ENCODE data around the gene SUSD1. TPM values are rescaled to one million over a fixed set of nuclear protein-coding genes. Genes with fewer than 3 reads are reported as not detected.

The SUSD1 gene
- total RNA-seq, 4 donors from 2014 or later, result 1.6 to 8.2 (median 4.4) TPM

- Histone ChIP-seq H3K27me3 (no peaks in the 10 kb centered on the region), H3K4me3 (no peak overlapping the region), H3K9me3 (no peaks in the 10 kb centered on the region), H3K4me1 (peaks cover 13% of the 10 kb centered on the region), H3K36me3 (no peaks in the 10 kb centered on the region), H3K27ac (no peak overlapping the region)
- TF ChIP-seq POLR2AphosphoS5 (IDR thresholded peaks at IDR 0.05) (no peak), POLR2A (IDR thresholded peaks at IDR 0.05) (no peak), EP300 (IDR thresholded peaks at IDR 0.05) (no peak), CTCF (IDR thresholded peaks at IDR 0.05) (no peak)
- DNase-seq (ENCODE audit: low spot score in 2 of 2), result no peak
- WGBS, result 78% methylated on average over 6 of the region's 6 CpGs
Measured at GRCh38 chr9:112007575-112008240, 167.4 kb downstream of the SUSD1 start.

- Histone ChIP-seq H3K27ac (no peak overlapping the region), H3K4me3 (no peak overlapping the region), H3K36me3 (no peaks in the 10 kb centered on the region), H3K27me3 (no peaks in the 10 kb centered on the region), H3K4me1 (peaks cover under 1% of the 10 kb centered on the region), H3K9me3 (no peaks in the 10 kb centered on the region)
- DNase-seq (ENCODE audit: low spot score in 2 of 2), result no peak
- no peak for TF ChIP-seq POLR2A (IDR thresholded peaks at IDR 0.05)
- TF ChIP-seq EP300 (IDR thresholded peaks at IDR 0.05), result no peak
- no peak for TF ChIP-seq CTCF (IDR thresholded peaks at IDR 0.05)
- TF ChIP-seq POLR2AphosphoS5 (IDR thresholded peaks at IDR 0.05), result no peak
- WGBS, result 85% methylated on average over 10 of the region's 11 CpGs
Measured at GRCh38 chr9:112006361-112007020, 168.6 kb downstream of the SUSD1 start.

- no peak overlapping the region for H3K27ac ChIP-seq
- no peaks in the 10 kb centered on the region for H3K36me3 ChIP-seq
- no peak overlapping the region for H3K4me3 ChIP-seq
- WGBS, result 82% methylated on average over 8 of the region's 8 CpGs
- no peaks in the 10 kb centered on the region for H3K9me3 ChIP-seq
- no peaks in the 10 kb centered on the region for H3K4me1 ChIP-seq
- no peaks in the 10 kb centered on the region for H3K27me3 ChIP-seq
- no peak for DNase-seq (ENCODE audit: low spot score in 2 of 2)
- TF ChIP-seq POLR2A (IDR thresholded peaks at IDR 0.05) (no peak), CTCF (IDR thresholded peaks at IDR 0.05) (no peak), POLR2AphosphoS5 (IDR thresholded peaks at IDR 0.05) (no peak), EP300 (IDR thresholded peaks at IDR 0.05) (no peak)
Measured at GRCh38 chr9:112005939-112006338, 169.2 kb downstream of the SUSD1 start.

GRCh38 chr9:112003538-112003937 is 171.6 kb downstream of the SUSD1 start:
- H3K4me3 ChIP-seq, result no peak overlapping the region
- no peaks in the 10 kb centered on the region for H3K4me1 ChIP-seq
- 94% methylated on average over 4 of the region's 4 CpGs for WGBS
- no peak overlapping the region for H3K27ac ChIP-seq
- H3K9me3 ChIP-seq, result no peaks in the 10 kb centered on the region
- H3K36me3 ChIP-seq, result no peaks in the 10 kb centered on the region
- no peak for DNase-seq (ENCODE audit: low spot score in 2 of 2)
- TF ChIP-seq CTCF (IDR thresholded peaks at IDR 0.05) (no peak), EP300 (IDR thresholded peaks at IDR 0.05) (no peak), POLR2AphosphoS5 (IDR thresholded peaks at IDR 0.05) (no peak)
- H3K27me3 ChIP-seq, result no peaks in the 10 kb centered on the region

GRCh38 chr9:112002847-112003457 is 172.1 kb downstream of the SUSD1 start:
- 94% methylated on average over 11 of the region's 11 CpGs for WGBS

More at GRCh38 chr9:112002847-112003457, 172.1 kb downstream of the SUSD1 start:
- DNase-seq (ENCODE audit: low spot score in 2 of 2), result no peak
- Histone ChIP-seq H3K4me3 (no peak overlapping the region), H3K27ac (no peak overlapping the region), H3K36me3 (no peaks in the 10 kb centered on the region), H3K9me3 (no peaks in the 10 kb centered on the region), H3K27me3 (no peaks in the 10 kb centered on the region), H3K4me1 (no peaks in the 10 kb centered on the region)
- TF ChIP-seq POLR2AphosphoS5 (IDR thresholded peaks at IDR 0.05), result no peak
- TF ChIP-seq CTCF (IDR thresholded peaks at IDR 0.05), result no peak
- TF ChIP-seq POLR2A (IDR thresholded peaks at IDR 0.05), result no peak
- TF ChIP-seq EP300 (IDR thresholded peaks at IDR 0.05), result no peak
